K562 (cell line): ENCODE data around the gene PRR7. TPM values are rescaled to one million over a fixed set of nuclear protein-coding genes. Genes with fewer than 3 reads are reported as not detected.
A peak's percentile ranks its signal among the peaks of the same experiment; 100 is the strongest.

Source experiments
- CHD1 ChIP-seq: fragments of 200-600 bp; sonication (generic); IDR thresholded peaks from one replicate; pipeline ENCODE4 v1.6.1; 2012; ENCODE audit warnings: mild to moderate bottlenecking, moderate library complexity, low read length, inconsistent platforms
- DPF2 ChIP-seq: fragments of 450-650 bp; IDR thresholded peaks from 2 replicates; pipeline ENCODE4 v1.6.1; 2016
- ETS1 ChIP-seq: conservative IDR thresholded peaks from 2 replicates; pipeline ENCODE4 v1.6.1; 2011; ENCODE audit warnings: low read depth, mild to moderate bottlenecking, low read length; ENCODE audit not compliant: control insufficient read depth
- ETV1 ChIP-seq: fragments of 450-650 bp; conservative IDR thresholded peaks from 2 replicates; pipeline ENCODE4 v1.6.1; 2016; ENCODE audit warnings: missing genetic modification characterization, control low read depth, low read depth, missing compliant biosample characterization
- MTA2 ChIP-seq: fragments of 450-650 bp; IDR thresholded peaks from 2 replicates; pipeline ENCODE4 v1.6.1; 2016; ENCODE audit warnings: low read depth
- NCOR1 ChIP-seq: fragments of 450-650 bp; IDR thresholded peaks from 2 replicates; pipeline ENCODE4 v1.6.1; 2016; ENCODE audit warnings: mild to moderate bottlenecking, moderate library complexity
- NR0B1 ChIP-seq: fragments of 450-650 bp; IDR thresholded peaks from one replicate; pipeline ENCODE4 v1.6.1; 2018; ENCODE audit warnings: mild to moderate bottlenecking, moderate library complexity; ENCODE audit not compliant: partially characterized antibody
- SMARCA4 ChIP-seq: fragments of 450-650 bp; IDR thresholded peaks from 2 replicates; pipeline ENCODE4 v1.6.1; 2016
- SMARCE1 ChIP-seq: fragments of 450-650 bp; IDR thresholded peaks from 2 replicates; pipeline ENCODE4 v1.7.1; 2016; ENCODE audit warnings: mild to moderate bottlenecking
- SMC3 ChIP-seq: conservative IDR thresholded peaks from 2 replicates; pipeline ENCODE4 v1.6.1; 2011; ENCODE audit warnings: low read depth, low read length, improper control_type of control experiment; ENCODE audit not compliant: insufficient read depth
- TAL1 ChIP-seq: fragments of 450-650 bp; IDR thresholded peaks from 2 replicates; pipeline ENCODE4 v1.6.1; 2016; ENCODE audit warnings: mild to moderate bottlenecking
- TRIM24 ChIP-seq, 2 experiments: fragments of 450-650 bp; IDR thresholded peaks; 2 replicates each; pipeline ENCODE4 v1.6.1; 2016
- ZBTB40 ChIP-seq, 2 experiments: fragments of 450-650 bp in 1 of 2; sonication (generic) in 1 of 2; formaldehyde crosslinking in 1 of 2; IDR thresholded peaks; 2 replicates each; pipeline versions ENCODE4 v1.7.1 to v1.9.0; 2016 to 2022; ENCODE audit warnings: inconsistent platforms in 1 of 2, mild to moderate bottlenecking in 1 of 2, missing genetic modification reagents in 1 of 2
- ZNF395 ChIP-seq: fragments of 200-800 bp; sonication (Bioruptor generic); IDR thresholded peaks from 2 replicates; pipeline ENCODE4 v1.6.1; 2017; ENCODE audit warnings: missing genetic modification characterization, missing compliant biosample characterization
- ZNF445 ChIP-seq: fragments of 250-450 bp; sonication (Bioruptor Pico); IDR thresholded peaks from 2 replicates; pipeline ENCODE4 v1.4.0; 2020; ENCODE audit warnings: low read depth, mild to moderate bottlenecking, moderate library complexity
- polyA plus RNA-seq, 8 experiments: library from polyadenylated mRNA; depleted of rRNA in 4 of 8; stranded (reverse) in 5 of 8; unstranded in 3 of 8; fragments of >200 nt; fragmentation: Nextera tagmentation in 2 of 8; fragmentation: Illumina TruSeq in 1 of 8; extraction: Ambion mirVana in 2 of 8; extraction: Trizol in 1 of 8; gene quantifications; 2 replicates each; pipeline versions ENCODE4 v1.2.1 to v1.2.3, GENCODE V29; 2011 to 2014; ENCODE audit warnings: inconsistent platforms in 1 of 8, missing spikeins in 1 of 8
- total RNA-seq, 7 experiments: library from RNA; depleted of rRNA in 6 of 7; stranded (reverse); fragments of >200 nt in 6 of 7; fragmentation: Illumina TruSeq in 2 of 7; extraction: Trizol in 2 of 7; gene quantifications; 2 replicates each; pipeline versions ENCODE4 v1.2.1 to v1.2.3, GENCODE V29; 2011 to 2021; ENCODE audit warnings: low replicate concordance in 1 of 7

PRR7 gene
- total and polyA plus RNA-seq, 9 of the 15 experiments (the other 6 are each of a cell fraction or from before 2014, with no cell fraction given), result 0.80 to 11.3 (median 10.4) TPM; not detected in 4

- peak; percentile 65 for TF ChIP-seq ZBTB40 (IDR thresholded peaks at IDR 0.05)
- no peak for TF ChIP-seq ZBTB40 (CRISPR knock-in tag; IDR thresholded peaks at IDR 0.05)
- TF ChIP-seq MTA2, result peak; percentile 38; the same call in 1 of the 2 replicates
- no peak for TF ChIP-seq NR0B1
- TF ChIP-seq ZNF395 (CRISPR knock-in tag), result no peak
- peak; percentile 27; the same call in 1 of the 2 replicates for TF ChIP-seq SMARCE1
- peak; percentile 57 for TF ChIP-seq TAL1
- TF ChIP-seq ETV1 (tag), result peak; percentile 84
- peak; percentile 66 for TF ChIP-seq NCOR1
- TF ChIP-seq ETS1, result peak; percentile 55; the same call in 1 of the 2 replicates
- TF ChIP-seq SMARCA4, result peak; percentile 46
- no peak for TF ChIP-seq ZNF445 (CRISPR knock-in tag)
- peak; percentile 23; the same call in 1 of the 2 replicates for TF ChIP-seq DPF2
- no peak for TF ChIP-seq SMC3
- TF ChIP-seq CHD1, result peak; percentile 94
- no peak; a peak in 1 of 4 replicates for TF ChIP-seq TRIM24 (IDR thresholded peaks at IDR 0.05)
These were observed 51.6 kb downstream of the PRR7 start (continued) for GRCh38 chr5:177498013-177498787.
